Measurements from ENCODE around the gene RBMS3.
"Not testable (repeated sequence)": the region's sequence is repeated elsewhere in the genome, so short reads cannot be mapped to it uniquely, and the experiment has no call there.

Gene RBMS3

GRCh38 chr3:29393946-29394345 is 113.1 kb downstream of the RBMS3 start:
- DNase-seq, result not testable (repeated sequence)

GRCh38 chr3:29397406-29397805 is 116.5 kb downstream of the RBMS3 start:
- DNase-seq, result no peak

- no peak for DNase-seq
Observed at GRCh38 chr3:29398787-29399186, 117.9 kb downstream of the RBMS3 start.

GRCh38 chr3:29406291-29406832 is 125.5 kb downstream of the RBMS3 start:
- no peak for DNase-seq

GRCh38 chr3:29408676-29409075 is 127.8 kb downstream of the RBMS3 start:
- DNase-seq, result no peak

- no peak for DNase-seq
Observed at GRCh38 chr3:29409409-29409808, 128.5 kb downstream of the RBMS3 start.

- DNase-seq, result peak in 1 of 3 experiments; percentile 4
Observed at GRCh38 chr3:29410220-29410619, 129.3 kb downstream of the RBMS3 start.

GRCh38 chr3:29410660-29411405 is 130.0 kb downstream of the RBMS3 start:
- peak in 1 of 3 experiments; percentile 36 for DNase-seq

- no peak for DNase-seq
Observed at GRCh38 chr3:29412110-29412509, 131.2 kb downstream of the RBMS3 start.

- DNase-seq, result no peak
Observed at GRCh38 chr3:29414468-29415224, 133.8 kb downstream of the RBMS3 start.

GRCh38 chr3:29415482-29416223 is 134.8 kb downstream of the RBMS3 start:
- DNase-seq, result no peak

- no peak for DNase-seq
Observed at GRCh38 chr3:29416514-29416913, 135.6 kb downstream of the RBMS3 start.

GRCh38 chr3:29420106-29420505 is 139.2 kb downstream of the RBMS3 start:
- no peak for DNase-seq

- DNase-seq, result peak; percentile 49 to 93 (median 74)
Observed at GRCh38 chr3:29426302-29427226, 145.7 kb downstream of the RBMS3 start.

GRCh38 chr3:29427266-29428103 is 146.6 kb downstream of the RBMS3 start:
- DNase-seq, result peak in 1 of 3 experiments; percentile 21

- DNase-seq, result no peak
Observed at GRCh38 chr3:29429055-29429679, 148.3 kb downstream of the RBMS3 start.

- peak in 2 of 3 experiments; percentile 11 to 70 for DNase-seq
Observed at GRCh38 chr3:29430558-29430971, 149.7 kb downstream of the RBMS3 start.

GRCh38 chr3:29436612-29437323 is 155.9 kb downstream of the RBMS3 start:
- no peak for DNase-seq

- no peak for DNase-seq
Observed at GRCh38 chr3:29438580-29438979, 157.7 kb downstream of the RBMS3 start.
